Measurements from ENCODE around the gene MSH5. TPM values are rescaled to one million over a fixed set of nuclear protein-coding genes. Genes with fewer than 3 reads are reported as not detected.

MSH5 gene
- total and polyA plus RNA-seq, 2 experiments from 2014 or later = 12.1 to 23.9 TPM

DNA sequence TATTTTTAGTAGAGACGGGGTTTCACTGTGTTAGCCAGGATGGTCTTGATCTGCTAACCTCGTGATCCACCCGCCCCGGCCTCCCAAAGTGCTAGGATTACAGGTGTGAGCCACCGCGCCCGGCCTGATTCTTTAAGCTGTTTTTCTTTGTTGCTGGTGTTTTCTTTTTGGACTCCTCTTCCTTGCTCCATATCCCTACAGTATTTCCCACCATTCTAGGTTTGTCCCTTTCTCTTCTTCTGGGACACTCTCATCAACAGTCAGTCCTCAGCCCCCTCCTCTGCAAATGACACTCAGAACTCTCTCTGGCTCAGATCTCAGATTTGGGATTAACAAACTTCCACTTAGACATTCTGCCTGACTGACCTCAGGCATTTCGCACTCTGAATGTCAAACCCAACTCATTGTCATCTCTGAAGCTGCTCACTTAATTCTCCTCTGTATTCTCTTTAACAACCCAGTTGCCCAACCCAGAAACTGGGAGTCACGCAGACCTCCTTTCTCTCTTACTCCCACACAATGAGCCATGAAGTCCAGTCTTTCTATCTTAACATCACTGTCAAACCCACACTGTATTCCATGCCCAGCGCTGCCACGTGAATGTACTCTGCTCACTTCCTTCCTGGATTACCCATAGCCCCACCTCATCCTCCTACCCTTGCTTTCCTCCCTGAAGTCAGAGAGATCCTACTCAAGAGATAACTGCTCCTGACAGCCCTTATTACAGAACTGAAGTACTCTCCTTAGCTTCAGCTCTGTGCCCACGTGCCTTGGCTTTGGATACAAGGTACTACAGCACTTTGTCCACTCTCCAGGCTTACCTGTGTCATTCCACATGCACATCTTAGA lies 14.1 kb upstream of the MSH5 start (continued):
- TF ChIP-seq, protein P1, sequence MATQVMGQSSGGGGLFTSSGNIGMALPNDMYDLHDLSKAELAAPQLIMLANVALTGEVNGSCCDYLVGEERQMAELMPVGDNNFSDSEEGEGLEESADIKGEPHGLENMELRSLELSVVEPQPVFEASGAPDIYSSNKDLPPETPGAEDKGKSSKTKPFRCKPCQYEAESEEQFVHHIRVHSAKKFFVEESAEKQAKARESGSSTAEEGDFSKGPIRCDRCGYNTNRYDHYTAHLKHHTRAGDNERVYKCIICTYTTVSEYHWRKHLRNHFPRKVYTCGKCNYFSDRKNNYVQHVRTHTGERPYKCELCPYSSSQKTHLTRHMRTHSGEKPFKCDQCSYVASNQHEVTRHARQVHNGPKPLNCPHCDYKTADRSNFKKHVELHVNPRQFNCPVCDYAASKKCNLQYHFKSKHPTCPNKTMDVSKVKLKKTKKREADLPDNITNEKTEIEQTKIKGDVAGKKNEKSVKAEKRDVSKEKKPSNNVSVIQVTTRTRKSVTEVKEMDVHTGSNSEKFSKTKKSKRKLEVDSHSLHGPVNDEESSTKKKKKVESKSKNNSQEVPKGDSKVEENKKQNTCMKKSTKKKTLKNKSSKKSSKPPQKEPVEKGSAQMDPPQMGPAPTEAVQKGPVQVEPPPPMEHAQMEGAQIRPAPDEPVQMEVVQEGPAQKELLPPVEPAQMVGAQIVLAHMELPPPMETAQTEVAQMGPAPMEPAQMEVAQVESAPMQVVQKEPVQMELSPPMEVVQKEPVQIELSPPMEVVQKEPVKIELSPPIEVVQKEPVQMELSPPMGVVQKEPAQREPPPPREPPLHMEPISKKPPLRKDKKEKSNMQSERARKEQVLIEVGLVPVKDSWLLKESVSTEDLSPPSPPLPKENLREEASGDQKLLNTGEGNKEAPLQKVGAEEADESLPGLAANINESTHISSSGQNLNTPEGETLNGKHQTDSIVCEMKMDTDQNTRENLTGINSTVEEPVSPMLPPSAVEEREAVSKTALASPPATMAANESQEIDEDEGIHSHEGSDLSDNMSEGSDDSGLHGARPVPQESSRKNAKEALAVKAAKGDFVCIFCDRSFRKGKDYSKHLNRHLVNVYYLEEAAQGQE (IDR thresholded peaks at IDR 0.05; ENCODE audit: unreplicated experiment) = no peak
- TF ChIP-seq, protein P2, sequence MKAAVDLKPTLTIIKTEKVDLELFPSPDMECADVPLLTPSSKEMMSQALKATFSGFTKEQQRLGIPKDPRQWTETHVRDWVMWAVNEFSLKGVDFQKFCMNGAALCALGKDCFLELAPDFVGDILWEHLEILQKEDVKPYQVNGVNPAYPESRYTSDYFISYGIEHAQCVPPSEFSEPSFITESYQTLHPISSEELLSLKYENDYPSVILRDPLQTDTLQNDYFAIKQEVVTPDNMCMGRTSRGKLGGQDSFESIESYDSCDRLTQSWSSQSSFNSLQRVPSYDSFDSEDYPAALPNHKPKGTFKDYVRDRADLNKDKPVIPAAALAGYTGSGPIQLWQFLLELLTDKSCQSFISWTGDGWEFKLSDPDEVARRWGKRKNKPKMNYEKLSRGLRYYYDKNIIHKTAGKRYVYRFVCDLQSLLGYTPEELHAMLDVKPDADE (IDR thresholded peaks at IDR 0.05) = no peak
- TF ChIP-seq, protein P3, sequence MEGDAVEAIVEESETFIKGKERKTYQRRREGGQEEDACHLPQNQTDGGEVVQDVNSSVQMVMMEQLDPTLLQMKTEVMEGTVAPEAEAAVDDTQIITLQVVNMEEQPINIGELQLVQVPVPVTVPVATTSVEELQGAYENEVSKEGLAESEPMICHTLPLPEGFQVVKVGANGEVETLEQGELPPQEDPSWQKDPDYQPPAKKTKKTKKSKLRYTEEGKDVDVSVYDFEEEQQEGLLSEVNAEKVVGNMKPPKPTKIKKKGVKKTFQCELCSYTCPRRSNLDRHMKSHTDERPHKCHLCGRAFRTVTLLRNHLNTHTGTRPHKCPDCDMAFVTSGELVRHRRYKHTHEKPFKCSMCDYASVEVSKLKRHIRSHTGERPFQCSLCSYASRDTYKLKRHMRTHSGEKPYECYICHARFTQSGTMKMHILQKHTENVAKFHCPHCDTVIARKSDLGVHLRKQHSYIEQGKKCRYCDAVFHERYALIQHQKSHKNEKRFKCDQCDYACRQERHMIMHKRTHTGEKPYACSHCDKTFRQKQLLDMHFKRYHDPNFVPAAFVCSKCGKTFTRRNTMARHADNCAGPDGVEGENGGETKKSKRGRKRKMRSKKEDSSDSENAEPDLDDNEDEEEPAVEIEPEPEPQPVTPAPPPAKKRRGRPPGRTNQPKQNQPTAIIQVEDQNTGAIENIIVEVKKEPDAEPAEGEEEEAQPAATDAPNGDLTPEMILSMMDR (conservative IDR thresholded peaks at IDR 0.05; ENCODE audit: low read depth in 2 of 2) = no peak
- TF ChIP-seq EZH2phosphoT487 (IDR thresholded peaks at IDR 0.05; ENCODE audit: unreplicated experiment) (no peak), ZNF114 (CRISPR knock-in tag; IDR thresholded peaks at IDR 0.05) (no peak)

DNA sequence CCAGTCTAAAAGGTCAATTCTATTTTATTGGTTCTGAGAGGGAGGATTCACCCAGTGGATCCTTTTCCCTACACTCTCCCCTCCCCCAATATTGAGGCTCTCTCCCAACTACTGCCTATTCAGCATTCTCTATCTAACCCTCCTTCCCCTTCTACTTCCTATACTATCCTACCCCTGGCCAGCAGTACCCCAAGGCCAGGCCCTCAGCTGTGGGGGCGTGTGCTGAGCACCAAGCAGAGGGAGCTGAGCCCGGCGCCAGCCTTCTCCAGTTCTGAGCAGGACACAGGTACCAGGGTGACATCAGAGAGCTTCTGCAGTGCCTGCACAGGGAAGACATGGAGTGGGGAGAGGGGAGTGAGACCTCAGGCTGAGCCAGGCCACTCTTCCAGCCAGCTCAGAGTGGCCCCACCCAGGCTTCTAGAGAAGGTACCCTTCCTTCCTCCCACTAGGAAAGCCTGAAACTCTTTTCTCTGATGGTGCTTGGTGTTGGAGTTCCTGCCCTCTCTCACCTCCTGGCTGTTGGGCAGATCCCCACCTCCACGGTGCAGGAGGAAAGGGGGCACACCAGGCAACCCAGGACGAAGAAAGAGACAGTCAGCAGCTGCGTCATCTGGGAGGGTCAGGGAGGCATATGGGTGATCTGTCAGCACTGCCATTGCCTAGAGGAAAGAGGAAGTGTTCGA lies 12.6 kb upstream of the MSH5 start:
- Mint-ChIP-seq H3K27me3 (ENCODE audit: insufficient read depth, low read depth, poor library complexity) (peaks cover 20% of the 10 kb centered on the region), H3K36me3 (ENCODE audit: low read depth) (peaks cover 43% of the 10 kb centered on the region), H3K4me1 (peaks cover 19% of the 10 kb centered on the region; the same call in 2 of the 3 replicates), H3K9me3 (no peaks in the 10 kb centered on the region; the same call in 2 of the 3 replicates), H3K27ac (no peak overlapping the region), H3K4me3 (no peak overlapping the region; the same call in 2 of the 3 replicates)
- Histone ChIP-seq H3K4me2 (no peak overlapping the region), H3K27ac (ENCODE audit: low read depth) (no peak overlapping the region), H3K79me2 (replicated peaks; ENCODE audit: insufficient read depth) (no peaks in the 10 kb centered on the region), H3K9me2 (ENCODE audit: insufficient read depth) (no peaks in the 10 kb centered on the region), H3K36me3 (ENCODE audit: insufficient read depth) (peaks cover 13% of the 10 kb centered on the region), H3K27me3 (ENCODE audit: insufficient read depth) (peaks cover 8% of the 10 kb centered on the region; the same call in 1 of the 2 replicates), H3K4me3 (no peak overlapping the region), H3F3A (replicated peaks; ENCODE audit: low read depth) (peaks cover 17% of the 10 kb centered on the region), H4K20me1 (replicated peaks; ENCODE audit: insufficient read depth) (no peaks in the 10 kb centered on the region; the same call in 1 of the 2 replicates), H3K4me1 (ENCODE audit: insufficient read depth) (peaks cover 14% of the 10 kb centered on the region; the same call in 1 of the 2 replicates), H2AFZ (no peak overlapping the region)
- no peak for DNase-seq (ENCODE audit: low spot score)
- ATAC-seq = no peak
- no peak for TF ChIP-seq ZNF114 (CRISPR knock-in tag; IDR thresholded peaks at IDR 0.05)
